ENCODE data around the gene GAB2.

GAB2 gene

GRCh38 chr11:78400116-78400515 lies 17.5 kb downstream of the GAB2 start:
- DNase-seq (ENCODE audit: low read depth), result no peak

- no peak for DNase-seq (ENCODE audit: low read depth)
Observed at GRCh38 chr11:78399136-78399535, 18.5 kb downstream of the GAB2 start.

GRCh38 chr11:78398715-78399114 lies 18.9 kb downstream of the GAB2 start:
- no peak for DNase-seq (ENCODE audit: low read depth)

GRCh38 chr11:78397398-78397797 lies 20.2 kb downstream of the GAB2 start:
- DNase-seq (ENCODE audit: low read depth), result no peak

GRCh38 chr11:78395597-78395996 lies 22.0 kb downstream of the GAB2 start:
- DNase-seq (ENCODE audit: low read depth), result no peak

- no peak for DNase-seq (ENCODE audit: low read depth)
Observed at GRCh38 chr11:78392854-78393253, 24.8 kb downstream of the GAB2 start.

- DNase-seq (ENCODE audit: low read depth), result no peak
Observed at GRCh38 chr11:78391424-78391823, 26.2 kb downstream of the GAB2 start.

- DNase-seq (ENCODE audit: low read depth), result no peak
Observed at GRCh38 chr11:78390809-78391208, 26.8 kb downstream of the GAB2 start.

- no peak for DNase-seq (ENCODE audit: low read depth)
Observed at GRCh38 chr11:78386215-78386941, 31.2 kb downstream of the GAB2 start.

- DNase-seq (ENCODE audit: low read depth), result no peak
Observed at GRCh38 chr11:78385205-78385604, 32.4 kb downstream of the GAB2 start.

GRCh38 chr11:78384231-78384630 lies 33.4 kb downstream of the GAB2 start:
- no peak for DNase-seq (ENCODE audit: low read depth)

GRCh38 chr11:78381865-78382264 lies 35.8 kb downstream of the GAB2 start:
- DNase-seq (ENCODE audit: low read depth), result no peak

- no peak for DNase-seq (ENCODE audit: low read depth)
Observed at GRCh38 chr11:78380615-78381051, 37.0 kb downstream of the GAB2 start.

GRCh38 chr11:78379039-78379670 lies 38.5 kb downstream of the GAB2 start:
- DNase-seq (ENCODE audit: low read depth), result no peak

- no peak for DNase-seq (ENCODE audit: low read depth)
Observed at GRCh38 chr11:78377625-78378418, 39.8 kb downstream of the GAB2 start.

- no peak for DNase-seq (ENCODE audit: low read depth)
Observed at GRCh38 chr11:78376858-78377257, 40.8 kb downstream of the GAB2 start.

- DNase-seq (ENCODE audit: low read depth), result no peak
Observed at GRCh38 chr11:78374917-78375316, 42.7 kb downstream of the GAB2 start.

- no peak for DNase-seq (ENCODE audit: low read depth)
Observed at GRCh38 chr11:78373689-78374088, 43.9 kb downstream of the GAB2 start.

- no peak for DNase-seq (ENCODE audit: low read depth)
Observed at GRCh38 chr11:78372114-78372768, 45.4 kb downstream of the GAB2 start.

GRCh38 chr11:78371221-78371891 lies 46.3 kb downstream of the GAB2 start:
- DNase-seq (ENCODE audit: low read depth), result no peak

- DNase-seq (ENCODE audit: low read depth), result no peak
Observed at GRCh38 chr11:78370406-78371172, 47.0 kb downstream of the GAB2 start.
